Mesendoderm (in vitro differentiated cells): Measurements from ENCODE around the gene FXYD6.

Experiments used
- DNase-seq: peaks from one replicate; pipeline ENCODE4 v3.0.0; 2013
- H2AK5ac ChIP-seq: 2 replicates; pipeline ENCODE4 v1.6.1; 2013; ENCODE audit warnings: low read length, inconsistent platforms
- H2BK120ac ChIP-seq: 2 replicates; pipeline ENCODE4 v1.6.1; 2013; ENCODE audit warnings: low read depth, mild to moderate bottlenecking, low read length, moderate library complexity, mixed read lengths
- H2BK15ac ChIP-seq: replicated peaks from 2 replicates; pipeline ENCODE4 v1.6.1; 2013; ENCODE audit warnings: low read depth, mild to moderate bottlenecking, moderate library complexity
- H2BK5ac ChIP-seq: 2 replicates; pipeline ENCODE4 v1.6.1; 2013; ENCODE audit warnings: low read length, inconsistent platforms
- H3K18ac ChIP-seq: 2 replicates; pipeline ENCODE4 v1.6.1; 2013; ENCODE audit warnings: mild to moderate bottlenecking, low read length, mixed read lengths
- H3K23ac ChIP-seq: one replicate; pipeline ENCODE4 v1.6.1; 2013; ENCODE audit warnings: low read length
- H3K27ac ChIP-seq: 2 replicates; pipeline ENCODE4 v1.5.1; 2013; ENCODE audit warnings: low read depth, mild to moderate bottlenecking, inconsistent platforms, low read length, moderate library complexity
- H3K27me3 ChIP-seq: 2 replicates; pipeline ENCODE4 v1.6.1; 2013; ENCODE audit warnings: low read length, control low read depth, mild to moderate bottlenecking, inconsistent platforms; ENCODE audit not compliant: insufficient read depth, poor library complexity
- H3K36me3 ChIP-seq: 2 replicates; pipeline ENCODE4 v1.6.1; 2013; ENCODE audit warnings: low read length, inconsistent platforms; ENCODE audit not compliant: control insufficient read depth, insufficient read depth
- H3K4ac ChIP-seq: one replicate; pipeline ENCODE4 v1.6.1; 2013; ENCODE audit warnings: low read depth, mild to moderate bottlenecking, low read length, moderate library complexity
- H3K4me1 ChIP-seq: 2 replicates; pipeline ENCODE4 v1.6.1; 2013; ENCODE audit warnings: low read depth, low read length, inconsistent platforms; ENCODE audit not compliant: control insufficient read depth
- H3K4me2 ChIP-seq: 2 replicates; pipeline ENCODE4 v1.6.1; 2013; ENCODE audit warnings: low read length
- H3K4me3 ChIP-seq: 2 replicates; pipeline ENCODE4 v1.5.1; 2013; ENCODE audit warnings: mild to moderate bottlenecking, low read length
- H3K56ac ChIP-seq: one replicate; pipeline ENCODE4 v1.6.1; 2013; ENCODE audit warnings: low read length
- H3K79me1 ChIP-seq: 2 replicates; pipeline ENCODE4 v1.6.1; 2013; ENCODE audit warnings: low read length, inconsistent platforms
- H3K79me2 ChIP-seq: 2 replicates; pipeline ENCODE4 v1.6.1; 2013; ENCODE audit warnings: mild to moderate bottlenecking, low read length; ENCODE audit not compliant: control insufficient read depth, insufficient read depth
- H3K9ac ChIP-seq: 2 replicates; pipeline ENCODE4 v1.6.1; 2013; ENCODE audit warnings: low read length, inconsistent platforms
- H4K5ac ChIP-seq: one replicate; pipeline ENCODE4 v1.6.1; 2013; ENCODE audit warnings: low read length
- H4K8ac ChIP-seq: one replicate; pipeline ENCODE4 v1.6.1; 2013; ENCODE audit warnings: low read depth, mild to moderate bottlenecking, control low read depth, low read length, moderate library complexity
- WGBS: extraction: QIAGEN DNeasy Blood & Tissue Kit; methylation state at CpG from one replicate; pipeline ENCODE4 v1.1.7; 2013; ENCODE audit warnings: low lambda C conversion rate, missing lambda C conversion rate; ENCODE audit not compliant: insufficient coverage; ENCODE audit errors: extremely low coverage; 5-methylcytosine and 5-hydroxymethylcytosine counted together

The FXYD6 gene

GRCh38 chr11:117887431-117888138 is 11.1 kb upstream of the FXYD6 start:
- Histone ChIP-seq H4K8ac (no peak overlapping the region), H3K56ac (no peak overlapping the region), H3K27me3 (no peaks in the 10 kb centered on the region), H3K9ac (no peak overlapping the region), H3K4me2 (no peak overlapping the region), H2BK15ac (no peak overlapping the region), H3K27ac (no peak overlapping the region), H3K79me2 (no peaks in the 10 kb centered on the region), H3K23ac (no peak overlapping the region), H2BK120ac (no peak overlapping the region), H3K4me1 (peaks cover 6% of the 10 kb centered on the region), H2BK5ac (no peak overlapping the region), H3K4ac (no peak overlapping the region), H3K79me1 (no peaks in the 10 kb centered on the region), H4K5ac (no peak overlapping the region), H3K4me3 (no peak overlapping the region), H3K18ac (no peak overlapping the region), H3K36me3 (no peaks in the 10 kb centered on the region), H2AK5ac (no peak overlapping the region)
- no CpG with 5 or more reads among the region's 9 CpGs for WGBS
- no peak for DNase-seq

GRCh38 chr11:117885777-117886176 is 9.3 kb upstream of the FXYD6 start:
- Histone ChIP-seq H3K4me1 (peaks cover 8% of the 10 kb centered on the region), H4K5ac (no peak overlapping the region), H3K4ac (no peak overlapping the region), H2BK120ac (no peak overlapping the region), H3K79me1 (no peaks in the 10 kb centered on the region), H2BK15ac (no peak overlapping the region), H3K4me3 (no peak overlapping the region), H3K56ac (peak overlapping the region; percentile 32), H2BK5ac (no peak overlapping the region), H3K79me2 (no peaks in the 10 kb centered on the region), H3K9ac (no peak overlapping the region), H2AK5ac (no peak overlapping the region), H3K27ac (no peak overlapping the region), H3K23ac (no peak overlapping the region), H3K36me3 (no peaks in the 10 kb centered on the region), H3K18ac (no peak overlapping the region), H3K27me3 (no peaks in the 10 kb centered on the region), H3K4me2 (no peak overlapping the region), H4K8ac (no peak overlapping the region)
- DNase-seq, result no peak
- no CpG with 5 or more reads among the region's 11 CpGs for WGBS

GRCh38 chr11:117884994-117885393 is 8.5 kb upstream of the FXYD6 start:
- Histone ChIP-seq H3K9ac (no peak overlapping the region), H3K79me2 (no peaks in the 10 kb centered on the region), H3K27ac (no peak overlapping the region), H4K5ac (no peak overlapping the region), H3K79me1 (no peaks in the 10 kb centered on the region), H3K36me3 (no peaks in the 10 kb centered on the region), H2BK120ac (no peak overlapping the region), H3K4me2 (no peak overlapping the region), H2AK5ac (no peak overlapping the region), H3K23ac (no peak overlapping the region), H3K4me1 (peaks cover 8% of the 10 kb centered on the region), H4K8ac (no peak overlapping the region), H3K27me3 (no peaks in the 10 kb centered on the region), H2BK5ac (no peak overlapping the region), H3K18ac (no peak overlapping the region), H2BK15ac (no peak overlapping the region), H3K56ac (no peak overlapping the region), H3K4ac (no peak overlapping the region), H3K4me3 (no peak overlapping the region)
- DNase-seq, result no peak
- no CpG with 5 or more reads among the region's 7 CpGs for WGBS

DNA sequence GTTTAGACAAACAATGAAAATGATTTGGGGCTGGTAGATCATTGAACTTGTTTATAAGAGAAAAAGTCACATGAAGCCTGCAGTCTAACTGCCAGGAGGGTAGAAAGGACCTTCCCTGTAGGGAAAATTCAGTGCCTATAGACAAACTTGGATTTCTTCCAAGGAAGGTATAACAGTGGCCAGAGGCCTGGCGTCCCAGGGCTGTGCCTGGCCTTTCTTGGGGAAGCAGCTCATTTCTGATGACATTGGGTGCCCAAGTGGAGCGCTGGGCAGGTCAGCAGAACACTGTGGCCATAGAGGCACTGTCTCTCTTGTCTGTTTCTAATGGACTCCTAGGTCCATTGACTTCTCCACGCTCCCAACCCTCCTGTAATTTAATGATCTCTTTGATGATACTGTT is 6.6 kb upstream of the FXYD6 start:
- Histone ChIP-seq H3K4me2 (no peak overlapping the region), H4K5ac (no peak overlapping the region), H4K8ac (no peak overlapping the region), H3K36me3 (no peaks in the 10 kb centered on the region), H2BK15ac (no peak overlapping the region), H3K23ac (no peak overlapping the region), H2BK120ac (no peak overlapping the region), H2BK5ac (no peak overlapping the region), H3K4ac (no peak overlapping the region), H3K79me2 (no peaks in the 10 kb centered on the region), H3K27me3 (peaks cover 1% of the 10 kb centered on the region), H3K56ac (no peak overlapping the region), H3K27ac (no peak overlapping the region), H3K18ac (no peak overlapping the region), H2AK5ac (no peak overlapping the region), H3K79me1 (no peaks in the 10 kb centered on the region), H3K4me1 (peaks cover 8% of the 10 kb centered on the region), H3K9ac (no peak overlapping the region), H3K4me3 (no peak overlapping the region)
- no CpG with 5 or more reads among the region's 3 CpGs for WGBS
- DNase-seq, result no peak

GRCh38 chr11:117882311-117882905 is 6.0 kb upstream of the FXYD6 start:
- H2BK120ac ChIP-seq, result no peak overlapping the region
- no peak overlapping the region for H2BK5ac ChIP-seq
- peaks cover 8% of the 10 kb centered on the region for H3K4me1 ChIP-seq
- no peak overlapping the region for H4K5ac ChIP-seq
- H3K9ac ChIP-seq, result no peak overlapping the region
- WGBS, result no CpG with 5 or more reads among the region's 11 CpGs
- H3K36me3 ChIP-seq, result no peaks in the 10 kb centered on the region
- no peak overlapping the region for H4K8ac ChIP-seq
- no peak overlapping the region for H3K56ac ChIP-seq
- peaks cover 1% of the 10 kb centered on the region for H3K27me3 ChIP-seq
- no peak overlapping the region for H3K18ac ChIP-seq
- H2BK15ac ChIP-seq, result no peak overlapping the region
- H3K4me3 ChIP-seq, result no peak overlapping the region
- no peak overlapping the region for H3K4me2 ChIP-seq
- no peak for DNase-seq
- H3K79me2 ChIP-seq, result no peaks in the 10 kb centered on the region
- H3K27ac ChIP-seq, result no peak overlapping the region
- H3K4ac ChIP-seq, result no peak overlapping the region
- no peaks in the 10 kb centered on the region for H3K79me1 ChIP-seq
- no peak overlapping the region for H3K23ac ChIP-seq
- H2AK5ac ChIP-seq, result no peak overlapping the region

DNA sequence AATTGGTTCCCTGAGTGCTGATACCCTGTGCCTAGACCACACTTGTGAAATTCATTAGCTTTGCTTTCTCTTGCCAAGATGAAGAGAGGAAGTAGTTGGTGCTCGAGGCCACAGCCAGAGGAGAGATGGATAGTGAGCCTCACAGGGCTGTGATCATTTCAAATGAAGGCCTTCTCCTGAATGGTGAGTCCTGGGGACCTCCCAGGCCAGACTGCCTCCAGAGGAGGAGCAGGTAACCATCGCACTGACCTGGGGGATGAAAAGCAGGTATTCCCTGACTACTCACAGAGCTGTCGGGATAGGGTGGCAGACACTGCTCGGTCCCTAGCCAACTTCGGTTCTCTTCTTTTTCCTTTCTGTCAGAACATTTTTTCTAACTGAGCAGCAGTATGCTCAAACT is 4.8 kb upstream of the FXYD6 start:
- H3K4ac ChIP-seq, result no peak overlapping the region
- no peaks in the 10 kb centered on the region for H3K79me1 ChIP-seq
- peaks cover 11% of the 10 kb centered on the region for H3K4me1 ChIP-seq
- H3K4me2 ChIP-seq, result no peak overlapping the region
- H3K27me3 ChIP-seq, result peaks cover 1% of the 10 kb centered on the region
- H3K36me3 ChIP-seq, result no peaks in the 10 kb centered on the region
- H3K23ac ChIP-seq, result no peak overlapping the region
- no peak overlapping the region for H2AK5ac ChIP-seq
- no peaks in the 10 kb centered on the region for H3K79me2 ChIP-seq
- H3K27ac ChIP-seq, result no peak overlapping the region
- no peak for DNase-seq
- no peak overlapping the region for H3K56ac ChIP-seq
- no peak overlapping the region for H2BK15ac ChIP-seq
- no peak overlapping the region for H2BK5ac ChIP-seq
- WGBS, result no CpG with 5 or more reads among the region's 5 CpGs
- no peak overlapping the region for H4K8ac ChIP-seq
- H3K9ac ChIP-seq, result no peak overlapping the region
- H4K5ac ChIP-seq, result no peak overlapping the region
- no peak overlapping the region for H3K18ac ChIP-seq
- no peak overlapping the region for H2BK120ac ChIP-seq
- no peak overlapping the region for H3K4me3 ChIP-seq
